ENCODE data around the gene RALGPS1.

The RALGPS1 gene

GRCh38 chr9:127131871-127132270 is 217.3 kb downstream of the RALGPS1 start:
- Histone ChIP-seq H3K9me3 (ENCODE audit: insufficient read depth, low read length) (no peaks in the 10 kb centered on the region), H3K79me2 (ENCODE audit: low read length) (no peaks in the 10 kb centered on the region), H4K20me1 (ENCODE audit: insufficient read depth, low read length) (no peaks in the 10 kb centered on the region), H3K4me2 (ENCODE audit: low read length) (no peak overlapping the region), H3K4me3 (ENCODE audit: low read length) (no peak overlapping the region), H2AFZ (ENCODE audit: low read depth, low read length) (no peak overlapping the region), H3K9ac (ENCODE audit: low read length) (no peak overlapping the region), H3K27ac (ENCODE audit: low read length) (no peak overlapping the region), H3K36me3 (replicated peaks; ENCODE audit: low read depth, low read length) (no peaks in the 10 kb centered on the region), H3K4me1 (ENCODE audit: low read length) (no peaks in the 10 kb centered on the region), H3K27me3 (ENCODE audit: low read depth, low read length) (peaks cover 7% of the 10 kb centered on the region; the same call in 1 of the 2 replicates)
- TF ChIP-seq EZH2phosphoT487 (IDR thresholded peaks at IDR 0.05; ENCODE audit: low read depth): no peak
- no peak for TF ChIP-seq CTCF (IDR thresholded peaks at IDR 0.05; ENCODE audit: low read depth, low read length)

DNA sequence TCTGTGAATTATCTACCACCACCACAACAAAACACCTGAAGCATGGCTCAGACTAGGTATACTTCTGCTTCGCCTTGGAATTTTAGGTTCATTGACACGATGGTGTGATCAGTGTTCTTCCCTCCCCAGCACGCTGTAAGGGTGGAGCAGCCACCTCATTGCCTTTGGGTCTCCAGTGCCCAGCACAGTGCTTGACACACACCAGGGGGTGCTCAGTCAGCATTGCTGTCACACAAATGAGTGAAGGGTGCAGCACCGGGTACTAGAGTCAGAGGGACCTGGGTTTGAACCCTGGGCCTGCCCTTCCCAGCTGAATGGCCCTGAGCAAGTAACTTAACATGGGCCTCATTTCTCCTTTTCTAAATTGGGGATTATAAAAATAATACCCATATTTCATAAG is 217.8 kb downstream of the RALGPS1 start:
- no peak for TF ChIP-seq CTCF (IDR thresholded peaks at IDR 0.05; ENCODE audit: low read depth, low read length)
- TF ChIP-seq EZH2phosphoT487 (IDR thresholded peaks at IDR 0.05; ENCODE audit: low read depth): no peak
- H3K36me3 ChIP-seq (replicated peaks; ENCODE audit: low read depth, low read length): no peaks in the 10 kb centered on the region
- H3K27me3 ChIP-seq (ENCODE audit: low read depth, low read length): peaks cover 2% of the 10 kb centered on the region; the same call in 1 of the 2 replicates
- H3K4me3 ChIP-seq (ENCODE audit: low read length): no peak overlapping the region
- H4K20me1 ChIP-seq (ENCODE audit: insufficient read depth, low read length): no peaks in the 10 kb centered on the region
- no peaks in the 10 kb centered on the region for H3K4me1 ChIP-seq (ENCODE audit: low read length)
- H3K9me3 ChIP-seq (ENCODE audit: insufficient read depth, low read length): no peaks in the 10 kb centered on the region
- no peak overlapping the region for H3K27ac ChIP-seq (ENCODE audit: low read length)
- H2AFZ ChIP-seq (ENCODE audit: low read depth, low read length): no peak overlapping the region
- no peaks in the 10 kb centered on the region for H3K79me2 ChIP-seq (ENCODE audit: low read length)
- H3K9ac ChIP-seq (ENCODE audit: low read length): no peak overlapping the region
- no peak overlapping the region for H3K4me2 ChIP-seq (ENCODE audit: low read length)

GRCh38 chr9:127132921-127133647 is 218.5 kb downstream of the RALGPS1 start:
- no peaks in the 10 kb centered on the region for H3K9me3 ChIP-seq (ENCODE audit: insufficient read depth, low read length)
- H3K79me2 ChIP-seq (ENCODE audit: low read length): no peaks in the 10 kb centered on the region
- no peak overlapping the region for H3K9ac ChIP-seq (ENCODE audit: low read length)
- no peak overlapping the region for H2AFZ ChIP-seq (ENCODE audit: low read depth, low read length)
- H3K4me3 ChIP-seq (ENCODE audit: low read length): no peak overlapping the region
- no peaks in the 10 kb centered on the region for H3K4me1 ChIP-seq (ENCODE audit: low read length)
- no peaks in the 10 kb centered on the region for H4K20me1 ChIP-seq (ENCODE audit: insufficient read depth, low read length)
- H3K27me3 ChIP-seq (ENCODE audit: low read depth, low read length): no peaks in the 10 kb centered on the region
- no peak overlapping the region for H3K27ac ChIP-seq (ENCODE audit: low read length)
- no peaks in the 10 kb centered on the region for H3K36me3 ChIP-seq (replicated peaks; ENCODE audit: low read depth, low read length)
- H3K4me2 ChIP-seq (ENCODE audit: low read length): no peak overlapping the region
- TF ChIP-seq CTCF (IDR thresholded peaks at IDR 0.05; ENCODE audit: low read depth, low read length) (no peak), EZH2phosphoT487 (IDR thresholded peaks at IDR 0.05; ENCODE audit: low read depth) (no peak)

- Histone ChIP-seq H2AFZ (ENCODE audit: low read depth, low read length) (no peak overlapping the region), H3K79me2 (ENCODE audit: low read length) (no peaks in the 10 kb centered on the region), H3K4me2 (ENCODE audit: low read length) (no peak overlapping the region), H4K20me1 (ENCODE audit: insufficient read depth, low read length) (no peaks in the 10 kb centered on the region), H3K4me1 (ENCODE audit: low read length) (no peaks in the 10 kb centered on the region), H3K27me3 (ENCODE audit: low read depth, low read length) (no peaks in the 10 kb centered on the region), H3K4me3 (ENCODE audit: low read length) (no peak overlapping the region), H3K9ac (ENCODE audit: low read length) (no peak overlapping the region), H3K27ac (ENCODE audit: low read length) (no peak overlapping the region), H3K9me3 (ENCODE audit: insufficient read depth, low read length) (no peaks in the 10 kb centered on the region), H3K36me3 (replicated peaks; ENCODE audit: low read depth, low read length) (no peaks in the 10 kb centered on the region)
- TF ChIP-seq EZH2phosphoT487 (IDR thresholded peaks at IDR 0.05; ENCODE audit: low read depth) (no peak), CTCF (IDR thresholded peaks at IDR 0.05; ENCODE audit: low read depth, low read length) (no peak)
These were observed 219.2 kb downstream of the RALGPS1 start for GRCh38 chr9:127133739-127134167.

All from OCI-LY3 (cell line).